GM21786 (cell line): ENCODE data around the gene ASRGL1.
"Not testable (repeated sequence)": the region's sequence is repeated elsewhere in the genome, so short reads cannot be mapped to it uniquely, and the experiment has no call there.

Source experiments
- ATAC-seq: cut with Tn5 transposase; IDR thresholded peaks from one replicate; pipeline ENCODE4 v1.9.1; 2021; ENCODE audit not compliant: unreplicated experiment

Gene ASRGL1

GRCh38 chr11:62337303-62338181 lies at the start of gene ASRGL1:
TSS of gene ASRGL1 (plus strand) at chr11:62337448. CDS start at chr11:62337978, 530 bp downstream.
- ATAC-seq, result no peak

GRCh38 chr11:62295504-62295903 lies 41.7 kb upstream of the ASRGL1 start:
- no peak for ATAC-seq

- no peak for ATAC-seq
These were observed 38.3 kb upstream of the ASRGL1 start, which contains the start of gene SCGB1D4 for GRCh38 chr11:62298975-62299374. TSS of gene SCGB1D4 (minus strand) at chr11:62299075. CDS start at chr11:62299010, 65 bp downstream.

DNA sequence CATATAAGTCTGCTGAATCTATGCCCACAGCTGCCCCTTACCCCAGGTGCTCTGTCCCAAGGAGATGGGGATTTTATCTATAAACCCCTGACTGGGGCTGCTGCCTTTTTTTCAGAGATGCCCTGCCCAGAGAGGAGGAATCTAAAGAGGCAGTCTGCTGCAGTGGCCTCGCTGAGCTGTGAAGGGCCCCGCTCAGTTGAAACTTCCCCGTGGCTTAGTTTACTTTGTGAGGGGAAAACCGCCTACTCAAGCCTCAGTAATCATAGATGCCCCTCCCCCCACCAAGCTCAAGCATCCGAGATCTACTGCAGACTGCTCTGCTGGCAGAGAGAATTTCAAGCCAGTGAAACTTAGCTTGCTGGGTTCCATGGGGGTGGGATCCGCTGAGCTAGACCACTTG lies 31.0 kb upstream of the ASRGL1 start:
- ATAC-seq, result no peak

- no peak for ATAC-seq
These were observed 29.3 kb upstream of the ASRGL1 start for GRCh38 chr11:62307950-62308349.

- no peak for ATAC-seq
These were observed 27.3 kb upstream of the ASRGL1 start for GRCh38 chr11:62309991-62310390.

- no peak for ATAC-seq
These were observed 21.8 kb upstream of the ASRGL1 start for GRCh38 chr11:62315431-62315830.

- no peak for ATAC-seq
These were observed 14.7 kb upstream of the ASRGL1 start for GRCh38 chr11:62322524-62322923.

GRCh38 chr11:62324731-62325556 lies 12.3 kb upstream of the ASRGL1 start:
- no peak for ATAC-seq

DNA sequence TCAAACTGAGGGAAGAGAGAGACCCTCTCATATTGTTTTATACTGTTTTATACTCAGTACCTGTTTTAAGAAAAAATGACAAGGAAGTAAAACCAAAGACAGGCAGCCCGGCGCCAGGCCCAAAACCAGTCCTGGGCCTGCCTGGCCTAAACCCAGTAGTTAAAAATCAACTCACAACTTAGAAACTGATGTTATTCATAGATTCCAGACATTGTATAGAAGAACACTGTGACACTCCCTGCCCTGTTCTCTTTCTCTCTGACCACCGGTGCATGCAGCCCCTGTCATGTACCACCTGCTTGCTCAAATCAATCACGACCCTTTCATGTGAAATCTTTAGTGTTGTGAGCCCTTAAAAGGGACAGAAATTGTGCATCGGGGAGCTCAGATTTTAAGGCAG lies 11.5 kb upstream of the ASRGL1 start:
- ATAC-seq, result not testable (repeated sequence)

GRCh38 chr11:62326719-62327118 lies 10.5 kb upstream of the ASRGL1 start:
- not testable (repeated sequence) for ATAC-seq

- ATAC-seq, result not testable (repeated sequence)
These were observed 9.7 kb upstream of the ASRGL1 start for GRCh38 chr11:62327541-62327940.

DNA sequence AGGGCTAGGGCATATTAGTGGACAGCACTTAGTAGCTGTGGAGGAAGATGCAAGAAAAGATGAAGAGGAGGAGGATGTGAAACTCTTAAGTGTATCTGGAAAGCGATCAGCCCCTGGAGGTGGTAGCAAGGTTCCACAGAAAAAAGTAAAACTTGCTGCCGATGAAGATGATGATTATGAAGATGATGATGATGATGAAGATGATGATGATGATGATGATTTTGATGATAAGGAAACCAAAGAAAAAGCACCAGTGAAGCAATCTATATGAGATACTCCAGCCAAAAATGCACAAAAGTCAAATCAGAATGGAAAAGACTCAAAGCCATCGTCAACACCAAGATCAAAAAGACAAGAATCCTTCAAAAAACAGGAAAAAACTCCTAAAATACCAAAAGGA lies 6.0 kb upstream of the ASRGL1 start:
- not testable (repeated sequence) for ATAC-seq

DNA sequence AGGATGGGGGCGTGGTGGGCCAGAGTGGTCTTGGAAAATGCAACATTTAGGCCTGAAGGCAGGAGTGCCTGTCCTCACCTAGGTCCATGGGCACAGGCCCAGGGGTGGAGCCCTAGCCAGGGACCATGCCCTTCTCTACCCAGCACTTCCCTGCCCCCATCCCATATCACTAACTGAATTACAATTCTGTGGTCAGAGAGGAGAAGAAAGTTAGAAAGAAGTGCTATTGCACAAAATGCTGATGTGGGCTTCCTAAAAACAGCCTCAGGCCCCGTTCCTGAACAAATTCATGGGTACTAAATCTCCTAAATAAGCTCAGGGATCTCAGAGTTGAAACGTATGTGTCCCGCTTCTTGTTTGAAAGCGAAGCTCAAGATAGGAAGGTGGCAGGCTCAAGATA lies 3.5 kb upstream of the ASRGL1 start:
- no peak for ATAC-seq

DNA sequence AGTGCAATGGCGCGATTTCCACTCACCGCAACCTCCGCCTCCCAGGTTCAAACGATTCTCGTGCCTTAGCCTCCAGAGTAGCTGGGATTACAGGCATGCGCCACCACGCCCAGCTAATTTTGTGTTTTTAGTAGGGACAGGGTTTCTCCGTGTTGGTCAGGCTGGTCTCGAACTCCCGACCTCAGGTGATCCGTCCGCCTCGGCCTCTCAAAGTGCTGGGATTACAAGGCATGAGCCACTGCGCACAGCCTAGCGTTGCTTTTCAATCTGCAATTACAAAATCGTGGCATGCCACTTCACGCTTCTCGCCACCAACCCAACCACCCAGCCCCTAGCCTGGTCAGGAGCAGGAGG lies 322 bp upstream of the ASRGL1 start:
- not testable (repeated sequence) for ATAC-seq

GRCh38 chr11:62338218-62338617 lies 970 bp downstream of the ASRGL1 start:
- ATAC-seq, result no peak

DNA sequence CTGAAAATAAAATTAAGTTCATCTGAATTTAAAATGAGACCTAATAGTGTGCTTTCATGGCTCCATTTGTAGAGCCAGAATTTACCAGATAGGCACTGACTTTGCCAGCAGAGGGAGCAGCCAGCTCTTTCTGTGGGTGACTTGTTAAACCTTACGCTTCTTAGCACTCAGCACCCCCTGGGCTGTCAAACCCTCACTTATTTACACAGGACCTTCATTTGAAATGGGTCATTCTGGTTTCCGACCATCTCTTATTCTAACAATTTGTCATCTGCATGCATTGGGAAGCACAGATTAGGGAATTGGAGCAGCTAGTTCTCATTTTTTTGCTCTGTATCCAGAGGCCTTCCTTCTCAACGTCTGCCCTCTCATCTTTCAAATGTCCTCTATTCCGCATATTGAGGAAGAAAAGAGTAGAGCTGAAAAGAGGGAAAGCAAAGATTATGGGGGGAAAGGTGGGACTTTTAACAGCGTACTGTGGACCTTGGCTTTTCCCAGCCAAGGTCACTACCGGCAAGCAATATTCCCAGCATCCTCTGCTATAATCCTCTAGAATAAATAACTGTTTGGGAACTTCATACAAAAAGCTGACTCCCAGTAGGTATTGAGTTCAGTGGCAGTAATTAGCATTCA lies 3.1 kb downstream of the ASRGL1 start:
- no peak for ATAC-seq

GRCh38 chr11:62341588-62341987 lies 4.3 kb downstream of the ASRGL1 start:
- no peak for ATAC-seq

DNA sequence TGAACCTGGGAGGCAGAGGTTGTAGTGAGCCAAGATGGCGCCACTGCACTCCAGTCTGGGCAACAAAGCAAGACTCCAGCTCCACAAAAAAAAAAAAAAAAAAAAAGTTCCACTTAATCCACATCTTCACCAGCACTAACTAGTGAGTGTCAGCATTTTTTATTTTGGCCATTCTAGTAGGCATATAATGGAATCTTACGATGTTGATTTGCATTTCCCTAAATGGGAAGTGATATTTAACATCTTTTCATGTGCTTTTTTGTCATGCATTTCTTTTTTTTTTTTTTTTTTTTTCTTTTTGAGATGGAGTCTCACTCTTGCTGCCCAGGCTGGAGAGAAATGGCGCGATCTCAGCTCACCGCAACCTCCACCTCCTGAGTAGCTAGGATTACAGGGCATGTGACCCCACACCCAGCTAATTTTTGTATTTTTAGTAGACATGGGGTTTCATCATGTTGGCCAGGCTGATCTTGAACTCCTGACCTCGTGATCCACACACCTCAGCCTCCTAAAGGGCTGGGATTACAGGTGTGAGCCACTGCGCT lies 6.5 kb downstream of the ASRGL1 start:
- not testable (repeated sequence) for ATAC-seq

DNA sequence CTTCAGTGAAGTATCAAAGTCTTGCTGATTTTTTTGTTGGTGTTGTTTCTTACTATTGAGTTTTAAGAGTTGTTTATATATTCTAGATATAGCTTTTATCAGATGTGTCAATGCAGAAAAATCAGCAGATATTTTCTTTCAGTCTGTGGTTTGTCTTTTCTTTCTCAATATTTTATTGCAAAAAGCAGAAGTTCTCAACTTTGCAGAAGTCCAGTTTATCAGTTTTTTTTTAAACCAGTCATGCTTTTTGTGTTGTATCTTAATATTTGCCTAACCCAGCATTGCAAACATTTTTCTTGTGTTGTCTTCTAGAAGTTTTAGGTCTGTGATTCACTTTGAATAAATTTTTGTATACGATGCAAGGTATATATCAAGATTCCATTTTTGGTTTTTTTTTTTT lies 7.0 kb downstream of the ASRGL1 start:
- ATAC-seq, result no peak

DNA sequence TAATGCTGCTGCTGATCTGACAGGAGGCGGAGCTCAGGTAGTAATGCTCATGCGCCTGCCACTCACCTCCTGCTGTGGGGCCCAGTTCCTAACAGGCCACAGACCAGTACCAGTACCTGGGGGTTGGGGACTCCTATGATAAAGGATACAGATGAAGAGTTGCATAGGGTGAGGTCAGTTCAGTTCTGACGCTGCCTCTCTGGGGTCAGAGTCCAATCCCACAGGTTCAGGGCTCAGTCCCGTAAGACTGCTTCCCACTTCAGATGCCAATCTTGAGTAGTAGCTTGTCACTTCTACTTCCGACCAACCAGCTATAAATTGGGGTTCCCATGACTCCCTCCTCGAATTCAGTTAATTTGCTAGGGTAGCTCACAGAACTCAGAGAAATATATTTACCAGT lies 8.6 kb downstream of the ASRGL1 start:
- no peak for ATAC-seq
